CD4-positive, alpha-beta T cell treated with Interleukin-17A for 1 hour (primary cell): Measurements from ENCODE around the gene LCN6.
"Not testable (repeated sequence)": the region's sequence is repeated elsewhere in the genome, so short reads cannot be mapped to it uniquely, and the experiment has no call there.

Experiments used
- DNase-seq: peaks from one replicate; pipeline ENCODE4 v3.0.0-alpha.2; 2020

Gene LCN6

GRCh38 chr9:136704741-136705140 is 43.6 kb downstream of the LCN6 start:
- not testable (repeated sequence) for DNase-seq

- no peak for DNase-seq
Measured at GRCh38 chr9:136703276-136703860, 45.0 kb downstream of the LCN6 start.

GRCh38 chr9:136701668-136702053 is 46.7 kb downstream of the LCN6 start:
- DNase-seq: no peak

GRCh38 chr9:136700959-136701667 is 47.2 kb downstream of the LCN6 start:
- peak; percentile 64 for DNase-seq

- no peak for DNase-seq
Measured at GRCh38 chr9:136700304-136700703, 48.0 kb downstream of the LCN6 start.

- DNase-seq: no peak
Measured at GRCh38 chr9:136698635-136699246, 49.6 kb downstream of the LCN6 start.

- DNase-seq: no peak
Measured at GRCh38 chr9:136697821-136698526, 50.4 kb downstream of the LCN6 start.

- DNase-seq: no peak
Measured at GRCh38 chr9:136697146-136697820, 51.0 kb downstream of the LCN6 start.

- DNase-seq: no peak
Measured at GRCh38 chr9:136696502-136696901, 51.8 kb downstream of the LCN6 start.

- no peak for DNase-seq
Measured at GRCh38 chr9:136695955-136696354, 52.4 kb downstream of the LCN6 start.

GRCh38 chr9:136695435-136695895 is 52.9 kb downstream of the LCN6 start:
- no peak for DNase-seq

GRCh38 chr9:136694872-136695247 is 53.5 kb downstream of the LCN6 start:
- DNase-seq: no peak

GRCh38 chr9:136694163-136694871 is 54.0 kb downstream of the LCN6 start:
- DNase-seq: no peak
